ENCODE data around the gene SIGLEC11. TPM values are rescaled to one million over a fixed set of nuclear protein-coding genes. Genes with fewer than 3 reads are reported as not detected.
A peak's percentile ranks its signal among the peaks of the same experiment; 100 is the strongest.
"Not testable (repeated sequence)": the region's sequence is repeated elsewhere in the genome, so short reads cannot be mapped to it uniquely, and the experiment has no call there.

The SIGLEC11 gene
- total RNA-seq, 1 experiment from 2014 or later: not detected

DNA sequence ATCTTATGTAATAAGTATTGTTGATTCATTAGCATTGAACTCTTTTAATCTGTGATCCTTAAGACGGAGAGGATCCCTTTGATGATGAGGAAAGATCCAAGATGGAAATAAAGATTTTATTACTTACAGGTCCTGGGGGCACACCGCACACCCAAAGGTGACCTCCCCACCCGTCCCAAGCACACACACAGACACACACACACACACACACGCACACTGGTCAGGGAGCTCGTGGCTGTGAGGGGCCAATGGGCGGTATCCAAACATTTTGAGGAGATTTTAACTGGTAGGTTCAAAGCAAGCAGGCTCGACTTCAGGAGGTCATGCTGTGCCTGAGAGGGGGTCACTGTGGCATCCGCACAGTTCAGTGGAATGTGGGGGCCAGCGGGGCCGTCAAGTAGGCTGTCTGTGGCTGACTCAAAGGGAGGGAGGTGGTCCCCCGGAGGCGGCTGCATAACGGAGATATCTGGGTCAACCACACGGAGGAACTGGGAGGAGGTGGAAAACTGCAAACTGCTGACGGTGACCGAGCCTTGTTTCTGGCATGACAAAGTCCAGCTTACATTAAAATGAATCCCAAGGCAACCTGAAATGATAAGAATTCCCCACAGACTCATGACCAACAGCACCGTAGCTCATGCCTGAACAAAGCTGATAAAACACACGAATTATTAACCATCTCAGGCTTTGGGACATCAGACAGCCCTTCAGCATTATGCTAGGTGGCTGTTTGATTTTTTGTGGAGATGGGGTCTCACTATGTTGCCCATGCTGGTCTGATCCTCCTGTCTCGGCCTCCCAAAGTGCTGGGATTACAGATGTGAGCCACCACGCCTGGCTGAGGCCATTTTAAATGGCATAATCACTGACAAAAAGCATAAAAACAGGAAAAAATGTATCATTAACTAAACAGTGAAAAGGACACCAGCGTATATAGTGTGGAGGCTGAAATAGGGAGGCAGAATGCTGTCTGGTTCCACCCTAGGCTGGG lies 20.9 kb upstream of the SIGLEC11 start:
- DNase-seq (ENCODE audit: low read depth): no peak

DNA sequence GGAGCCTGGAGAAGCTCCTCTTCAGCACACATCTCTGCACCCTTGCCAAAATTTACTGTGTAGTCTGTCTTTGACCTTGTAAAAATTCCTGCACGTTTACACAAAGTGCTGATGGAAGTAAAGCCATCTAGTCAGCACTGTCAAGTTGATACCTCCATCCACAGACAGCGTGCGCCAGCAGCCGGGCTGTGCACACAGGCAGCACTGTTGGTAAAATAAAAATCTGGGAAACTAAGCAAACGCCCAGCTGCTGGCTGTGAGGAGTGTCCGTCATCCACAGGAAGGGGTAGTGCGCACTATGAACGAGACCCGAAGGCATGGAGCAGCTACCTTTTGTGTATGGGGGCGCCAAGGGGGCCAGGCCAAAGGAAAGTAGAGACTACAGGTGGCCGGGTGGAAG lies 17.4 kb upstream of the SIGLEC11 start:
- no peak for DNase-seq (ENCODE audit: low read depth)

DNA sequence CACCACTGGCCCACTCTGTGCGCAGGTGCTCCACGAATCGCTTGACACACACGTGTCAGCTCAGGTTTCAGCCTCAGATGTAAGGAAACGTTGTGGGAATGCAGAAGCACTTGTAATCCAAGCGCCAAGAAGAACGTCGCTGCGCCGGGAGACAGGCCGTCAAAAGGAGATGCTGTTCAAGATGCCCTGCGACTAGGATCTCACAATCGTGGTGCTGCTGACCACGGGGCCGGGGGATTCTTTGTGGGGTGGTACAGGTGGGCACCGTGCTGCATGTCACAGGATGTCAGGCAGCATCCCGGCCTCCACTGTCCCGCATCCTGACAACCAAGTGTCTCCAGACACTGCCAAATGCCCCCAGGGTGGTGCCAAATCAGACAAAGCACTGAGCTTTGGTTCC lies 16.9 kb upstream of the SIGLEC11 start:
- no peak for DNase-seq (ENCODE audit: low read depth)

DNA sequence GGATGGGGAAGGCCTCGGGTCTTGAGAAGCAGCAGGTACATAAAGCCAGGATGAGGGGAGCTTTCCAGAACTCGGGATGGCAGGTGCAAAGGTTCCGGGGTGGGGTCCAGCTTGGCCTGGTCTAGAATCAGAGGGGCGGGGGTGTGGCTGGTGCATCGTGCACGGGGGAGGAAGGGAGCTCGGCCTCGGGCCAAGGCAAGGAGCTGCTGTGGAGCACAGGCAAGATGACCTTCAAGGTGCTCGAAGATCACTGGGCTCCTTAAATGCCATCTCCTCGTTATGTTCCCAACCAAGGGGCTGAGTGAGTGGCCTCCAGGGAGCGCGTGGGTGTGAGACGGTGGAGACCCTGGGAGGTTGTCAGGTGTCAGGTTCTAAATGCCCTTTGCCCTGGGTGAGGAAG lies 16.1 kb upstream of the SIGLEC11 start:
- no peak for DNase-seq (ENCODE audit: low read depth)

DNA sequence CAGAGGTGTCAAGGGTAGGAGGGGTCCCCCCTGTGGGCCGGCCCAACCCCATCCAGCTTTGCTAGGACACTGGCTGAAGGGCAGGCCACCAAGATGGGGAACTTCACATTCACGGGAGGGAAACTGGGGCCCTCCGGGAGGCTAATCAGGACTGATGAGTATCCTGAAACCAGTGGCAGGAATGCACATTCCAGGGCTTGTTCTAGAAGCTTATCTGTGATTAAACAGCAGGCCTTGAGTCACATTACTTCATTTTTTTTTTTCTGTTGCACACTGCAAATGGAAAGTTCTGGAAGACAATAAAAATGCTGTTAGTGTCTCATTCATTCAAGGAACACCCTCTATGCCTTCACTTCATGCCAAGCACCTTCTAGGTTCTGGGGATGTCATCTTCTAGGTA lies 15.5 kb upstream of the SIGLEC11 start:
- DNase-seq (ENCODE audit: low read depth): no peak

DNA sequence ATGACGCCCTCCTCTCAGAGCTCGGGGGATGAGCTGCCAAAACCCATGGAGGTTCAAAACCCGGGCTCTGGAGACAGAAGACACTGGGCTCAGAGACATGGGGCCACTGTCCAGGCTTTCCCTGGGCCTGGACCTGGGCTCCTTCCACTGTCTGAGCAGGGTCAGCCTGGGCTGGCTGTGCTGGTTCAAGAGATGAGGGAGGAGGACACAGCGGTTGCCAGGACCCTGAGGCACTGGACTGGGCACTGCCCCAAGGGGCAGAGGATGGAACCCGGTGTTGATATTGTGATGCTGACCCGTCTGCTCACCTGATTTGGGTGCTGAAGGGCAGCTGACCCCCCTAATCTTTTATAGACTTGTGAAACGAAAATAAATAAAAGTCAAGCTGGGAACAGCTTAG lies 14.1 kb upstream of the SIGLEC11 start:
- no peak for DNase-seq (ENCODE audit: low read depth)

DNA sequence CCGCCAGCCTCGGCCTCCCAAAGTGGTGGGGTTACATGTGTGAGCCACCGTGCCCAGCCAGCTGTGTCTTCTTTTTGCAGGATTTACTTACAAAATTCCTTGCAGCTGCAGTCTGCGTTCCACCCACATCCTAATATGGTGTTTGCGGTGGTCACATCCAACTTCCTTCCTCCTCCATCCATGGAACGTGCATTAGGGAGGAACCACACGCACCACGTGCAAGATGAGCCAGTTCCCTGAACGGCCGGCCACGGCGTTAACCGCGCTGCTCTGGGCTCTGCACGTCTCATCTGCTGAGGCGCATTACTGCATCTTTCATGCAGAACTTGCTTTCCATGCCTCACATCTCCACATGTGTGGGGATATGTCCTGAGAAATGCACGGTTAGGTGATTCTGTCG lies 13.0 kb upstream of the SIGLEC11 start:
- peak; percentile 53 for DNase-seq (ENCODE audit: low read depth)

DNA sequence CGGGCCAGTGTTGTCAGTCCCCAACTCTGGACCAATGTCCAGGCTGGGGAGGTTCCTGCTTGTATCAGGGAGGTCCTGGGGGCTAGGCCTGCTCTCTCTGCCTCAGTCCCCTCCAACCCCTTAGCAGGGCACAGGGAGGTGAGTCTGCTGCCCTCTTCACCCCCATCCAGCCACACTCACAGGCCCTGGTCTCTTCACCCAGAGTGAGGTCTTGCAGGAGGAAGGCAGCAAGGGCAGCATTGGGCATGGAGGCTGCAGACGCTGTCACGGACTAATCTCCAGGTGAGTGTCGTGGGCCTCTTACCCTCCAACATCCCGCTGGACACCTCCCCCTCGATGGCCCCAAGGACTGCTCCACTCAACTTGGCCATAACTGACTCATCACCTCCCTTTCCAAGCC lies 11.9 kb upstream of the SIGLEC11 start:
- no peak for DNase-seq (ENCODE audit: low read depth)

DNA sequence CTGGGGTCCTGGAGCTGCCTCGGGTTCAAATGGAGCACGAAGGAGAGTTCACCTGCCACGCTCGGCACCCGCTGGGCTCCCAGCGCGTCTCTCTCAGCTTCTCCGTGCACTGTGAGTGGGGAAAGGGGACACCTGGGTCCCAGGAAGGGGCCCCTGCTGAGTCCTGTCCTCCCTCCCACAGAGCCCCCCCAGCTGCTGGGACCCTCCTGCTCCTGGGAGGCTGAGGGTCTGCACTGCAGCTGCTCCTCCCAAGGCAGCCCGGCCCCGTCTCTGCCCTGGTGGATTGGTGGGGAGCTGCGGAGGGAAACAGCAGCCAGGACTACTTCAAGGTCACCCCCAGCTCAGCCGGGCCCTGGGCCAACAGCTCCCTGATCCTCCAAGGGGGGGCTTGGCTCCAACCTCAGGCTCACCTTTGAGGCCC lies 11.0 kb upstream of the SIGLEC11 start:
- no peak for DNase-seq (ENCODE audit: low read depth)

DNA sequence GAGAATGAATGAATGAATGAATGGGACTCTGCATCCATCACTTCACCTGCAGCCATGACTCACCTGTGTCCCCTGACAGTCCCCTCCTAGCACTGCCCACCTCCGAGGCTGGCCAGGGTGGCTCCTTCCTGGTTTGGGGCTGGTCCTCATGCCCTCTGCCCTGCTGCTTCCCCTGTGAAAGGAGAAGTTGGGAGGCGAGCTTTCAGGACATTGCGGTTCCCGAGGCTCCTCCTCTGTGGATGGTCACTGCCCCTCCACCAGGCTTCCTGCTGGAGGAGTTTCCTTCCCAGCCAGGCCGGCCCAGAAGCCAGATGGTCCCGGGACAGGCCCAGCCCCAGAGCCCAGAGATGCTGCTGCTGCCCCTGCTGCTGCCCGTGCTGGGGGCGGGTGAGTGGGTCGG lies 8.4 kb upstream of the SIGLEC11 start:
- DNase-seq (ENCODE audit: low read depth): not testable (repeated sequence)

DNA sequence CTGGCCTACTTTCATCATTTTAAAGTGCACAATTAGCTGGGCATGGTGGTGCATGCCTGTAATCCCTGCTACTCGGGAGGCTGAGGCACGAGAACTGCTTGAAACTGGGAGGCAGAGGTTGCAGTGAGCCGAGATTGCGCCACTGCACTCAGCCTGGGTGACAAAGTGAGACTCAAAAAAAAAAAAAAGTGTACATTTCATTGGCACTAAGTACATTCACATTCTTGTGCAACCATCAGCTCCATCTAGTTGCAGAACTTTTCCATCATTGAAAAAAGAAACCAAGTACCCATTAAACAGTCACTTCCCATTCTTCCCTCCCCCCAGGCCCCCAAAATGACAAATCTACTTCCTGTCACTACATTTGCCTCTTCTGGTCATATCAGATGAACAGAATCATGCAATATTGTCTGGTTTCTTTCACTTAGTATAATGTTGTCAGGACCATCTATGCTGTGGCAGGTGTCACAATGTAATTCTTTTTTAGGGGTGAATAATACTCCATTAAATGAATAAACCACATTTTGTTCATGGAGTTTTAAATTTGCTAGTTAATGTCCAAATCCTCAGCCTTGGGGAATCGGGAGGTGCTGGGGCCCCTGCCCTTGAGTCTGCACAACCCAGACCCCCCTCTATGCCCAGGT lies 7.4 kb upstream of the SIGLEC11 start:
- DNase-seq (ENCODE audit: low read depth): no peak

DNA sequence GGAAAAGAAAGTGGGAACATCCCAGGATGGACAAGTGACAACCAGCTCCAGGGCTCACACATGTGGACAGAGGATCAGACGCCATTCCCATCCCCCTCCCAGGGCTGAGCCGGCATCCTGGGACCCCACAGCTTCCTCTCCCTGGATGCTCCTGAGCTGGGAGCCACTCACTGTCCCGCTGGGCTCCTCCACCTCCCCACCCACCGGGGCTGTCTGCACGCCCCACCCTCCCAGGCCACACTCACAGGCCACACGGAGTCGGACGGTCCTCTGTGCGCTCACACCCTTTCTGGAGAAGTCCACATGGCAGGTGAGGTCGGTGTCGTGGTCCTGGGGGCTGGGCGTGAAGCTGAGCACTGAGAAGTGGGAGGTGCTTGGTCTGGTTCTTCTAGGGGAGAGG lies 1.1 kb downstream of the SIGLEC11 start:
- not testable (repeated sequence) for DNase-seq (ENCODE audit: low read depth)

DNA sequence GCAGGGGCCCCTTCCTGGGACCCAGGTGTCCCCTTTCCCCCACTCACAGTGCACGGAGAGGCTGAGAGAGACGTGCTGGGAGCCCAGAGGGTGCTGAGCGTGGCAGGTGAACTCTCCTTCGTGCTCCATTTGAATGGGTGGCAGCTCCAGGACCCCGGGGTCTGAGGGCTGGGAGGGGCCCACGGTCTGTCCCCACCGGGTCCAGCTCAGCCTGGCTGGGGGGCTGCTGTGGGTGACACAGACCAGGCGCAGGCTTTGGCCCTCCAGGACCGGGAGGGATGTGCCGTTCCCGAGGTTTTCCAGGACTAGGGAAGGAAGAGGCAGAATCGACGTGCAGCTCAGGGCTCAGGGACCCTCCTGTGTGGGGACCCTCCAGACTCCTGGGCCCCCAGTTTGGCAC lies 2.4 kb downstream of the SIGLEC11 start:
- not testable (repeated sequence) for DNase-seq (ENCODE audit: low read depth)

DNA sequence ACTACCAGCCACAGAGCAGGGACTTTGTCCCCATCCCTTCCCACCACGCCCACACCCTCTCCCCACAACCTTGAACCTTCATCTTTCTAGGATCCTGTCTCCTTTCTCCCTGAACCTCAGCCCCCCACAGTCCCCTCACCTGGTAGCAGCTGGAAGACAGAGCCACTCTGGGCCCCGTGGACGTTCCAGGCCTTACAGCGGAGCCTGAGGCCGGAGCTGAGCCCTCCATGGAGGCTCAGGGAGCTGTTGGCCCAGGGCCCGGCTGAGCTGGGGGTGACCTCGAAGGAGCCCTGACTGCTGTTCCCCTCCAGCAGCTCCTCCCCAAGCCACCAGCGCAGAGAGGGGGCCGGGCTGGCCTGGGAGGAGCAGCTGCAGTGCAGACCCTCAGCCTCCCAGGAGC lies 2.8 kb downstream of the SIGLEC11 start:
- DNase-seq (ENCODE audit: low read depth): not testable (repeated sequence)

DNA sequence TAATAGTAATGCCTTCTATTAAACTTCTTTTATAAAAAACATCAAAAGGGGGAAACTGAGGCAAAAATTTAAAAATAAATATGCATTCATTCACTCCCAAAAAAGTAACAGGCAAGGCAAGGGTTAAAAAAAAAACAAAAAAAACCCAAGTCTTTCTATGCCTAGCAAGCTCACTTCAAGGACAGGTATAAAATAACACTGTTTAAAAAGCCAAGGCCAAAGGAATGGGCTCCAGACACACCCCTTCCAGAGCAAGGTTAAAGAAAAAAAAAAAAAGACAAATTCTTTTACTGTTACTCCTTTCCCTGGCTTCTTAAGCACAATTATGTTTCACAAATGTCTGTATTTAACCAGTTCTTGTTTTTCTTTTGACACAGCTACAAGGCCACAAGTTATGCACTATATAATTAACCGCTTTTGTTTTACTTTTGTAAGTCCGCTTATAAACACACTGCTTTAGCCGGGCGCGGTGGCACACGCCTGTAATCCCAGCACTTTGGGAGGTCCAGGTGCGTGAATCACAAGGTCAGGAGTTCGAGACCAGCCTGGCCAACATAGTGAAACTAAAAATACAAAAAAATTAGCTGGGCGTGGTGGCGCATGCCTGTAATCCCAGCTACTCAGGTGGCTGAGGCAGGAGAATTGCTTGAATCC lies 3.6 kb downstream of the SIGLEC11 start:
- DNase-seq (ENCODE audit: low read depth): no peak

DNA sequence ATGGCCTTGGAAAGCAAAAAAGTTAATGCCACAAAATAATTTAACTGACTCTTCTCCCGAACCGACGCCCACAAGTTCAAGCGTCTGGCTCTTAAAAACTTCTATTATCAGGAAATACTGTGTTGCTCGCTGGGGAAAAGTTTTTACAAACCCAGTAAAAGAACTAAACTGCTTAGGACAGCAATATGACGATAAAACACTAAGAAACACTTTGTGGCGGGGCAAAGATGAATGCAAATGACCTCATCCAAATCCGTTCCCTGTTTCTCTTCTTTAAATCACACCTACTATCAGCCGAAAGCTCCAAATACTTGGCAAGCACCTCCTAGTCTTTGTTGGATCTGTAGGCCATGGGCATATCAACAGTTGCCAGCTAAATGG lies 4.9 kb downstream of the SIGLEC11 start:
- no peak for DNase-seq (ENCODE audit: low read depth)

DNA sequence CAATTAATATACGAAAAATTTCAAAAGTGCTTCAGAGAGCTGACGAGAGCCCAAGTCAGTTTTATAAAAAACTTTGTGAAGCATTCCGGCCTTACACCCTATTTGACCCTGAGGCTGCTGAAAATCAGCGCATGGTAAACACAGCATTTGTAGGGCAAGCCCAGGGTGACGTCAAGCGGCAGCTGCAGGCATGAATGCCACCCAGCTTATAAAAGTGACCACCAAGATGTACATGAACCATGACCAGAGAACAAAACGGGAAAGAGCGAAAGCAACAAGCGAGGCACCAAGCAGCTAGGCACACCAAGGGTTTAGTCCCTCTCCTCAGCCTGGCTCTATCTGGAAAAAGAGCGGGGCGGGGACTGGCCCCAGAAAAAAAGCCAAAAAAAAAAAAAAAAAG lies 6.0 kb downstream of the SIGLEC11 start:
- peak; percentile 35 for DNase-seq (ENCODE audit: low read depth)

DNA sequence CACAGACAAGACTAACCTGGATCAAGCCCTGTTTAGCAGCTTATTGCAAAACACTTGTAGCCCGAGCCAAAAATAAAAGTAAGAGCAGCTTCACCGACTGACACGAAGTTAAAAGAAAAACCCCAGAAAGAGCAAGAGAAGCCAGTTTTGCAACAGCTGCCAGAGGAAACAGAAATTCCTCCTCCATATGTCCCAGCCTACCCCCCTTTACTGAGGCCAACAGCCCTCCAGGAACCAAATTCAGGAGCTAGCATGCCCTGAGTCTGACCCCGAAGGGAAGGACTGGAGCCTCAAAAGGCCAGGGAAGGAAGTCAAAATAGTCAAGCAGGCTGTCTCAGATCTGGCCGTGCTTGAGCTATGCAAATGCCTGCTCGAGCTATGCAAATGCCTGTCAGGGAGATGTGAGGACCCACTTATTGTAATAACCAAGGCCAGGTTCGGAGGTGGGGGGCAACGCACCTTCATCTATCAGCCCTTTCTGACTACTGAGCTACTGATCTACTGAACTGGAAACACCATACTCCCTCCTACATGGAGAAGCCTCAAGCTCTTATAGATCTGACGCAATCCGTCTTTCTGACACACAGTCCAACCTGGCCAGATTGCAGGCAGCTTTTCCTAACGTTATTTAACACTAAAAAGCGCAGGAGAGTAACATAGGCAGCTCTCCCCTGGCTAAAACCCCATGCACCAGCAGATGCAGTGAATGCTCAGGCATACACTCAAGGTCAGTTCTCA lies 6.7 kb downstream of the SIGLEC11 start:
- no peak for DNase-seq (ENCODE audit: low read depth)

DNA sequence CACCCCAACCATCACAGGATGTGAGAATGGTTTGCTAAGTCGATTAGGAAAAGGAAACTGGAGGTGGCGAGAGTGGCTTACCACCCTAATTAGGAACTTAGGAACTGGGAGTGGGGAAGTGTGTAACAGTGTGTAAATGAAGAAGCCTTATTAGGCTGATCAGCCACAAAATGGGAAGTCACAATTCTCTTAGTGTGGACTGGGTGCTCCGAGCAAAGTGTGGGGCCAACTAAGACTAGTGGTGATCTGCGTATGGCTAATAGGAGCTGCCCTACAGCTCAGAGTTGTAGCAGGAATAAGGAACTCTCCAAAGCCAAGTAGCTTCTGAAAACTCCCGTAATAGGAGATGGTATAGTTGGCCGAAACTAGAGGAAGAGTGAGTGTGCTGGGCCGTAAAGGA lies 7.6 kb downstream of the SIGLEC11 start:
- DNase-seq (ENCODE audit: low read depth): no peak

DNA sequence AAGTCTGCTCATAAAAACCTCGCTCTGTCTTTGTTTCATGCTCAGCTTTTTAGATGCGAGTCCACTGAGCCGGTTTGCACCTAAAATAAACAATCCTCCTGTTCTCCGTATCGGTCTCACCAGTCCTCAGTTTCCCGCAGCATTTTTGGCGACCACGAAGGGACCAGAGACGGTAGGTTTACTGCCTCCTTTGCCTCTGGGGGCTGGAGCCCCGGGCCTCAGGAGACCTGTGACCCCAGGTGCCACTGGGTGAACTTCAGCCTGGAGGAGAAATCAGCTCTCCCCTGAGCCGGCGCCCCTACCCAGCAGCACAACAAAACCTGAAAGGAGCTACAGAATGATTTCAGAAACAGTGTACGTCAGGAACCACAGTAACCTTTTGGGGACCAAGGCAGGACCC lies 8.1 kb downstream of the SIGLEC11 start:
- no peak for DNase-seq (ENCODE audit: low read depth)

DNA sequence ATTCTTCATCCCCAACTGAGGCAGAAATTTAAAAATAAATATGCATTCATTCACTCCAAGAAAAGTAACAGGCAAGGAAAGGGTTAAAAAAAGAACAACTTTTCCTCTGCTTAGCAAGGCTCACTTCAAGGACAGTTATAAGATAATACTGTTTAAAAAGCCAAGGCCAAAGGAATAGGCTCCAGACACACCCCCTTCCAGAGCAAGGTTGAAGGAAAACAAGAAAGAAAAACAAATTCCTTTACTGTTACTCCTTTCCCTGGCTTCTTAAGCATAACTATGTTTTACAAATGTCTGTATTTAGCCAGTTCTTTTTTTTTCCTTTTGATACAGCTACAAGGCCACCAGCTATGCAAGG lies 8.5 kb downstream of the SIGLEC11 start:
- DNase-seq (ENCODE audit: low read depth): no peak

All from RPMI7951 (cell line).